GM23338 (cell line): ENCODE data around the gene KRTAP20-1. TPM values are rescaled to one million over a fixed set of nuclear protein-coding genes. Genes with fewer than 3 reads are reported as not detected.

Experiments used
- ATAC-seq: fragments of 200-7000 bp; cut with Tn5 transposase; 3 replicates; pipeline ENCODE4 v1.9.1; 2020
- DNase-seq: peaks from one replicate; pipeline ENCODE4 v3.0.0-alpha.2; 2015; ENCODE audit warnings: low spot score
- H2AFZ ChIP-seq: fragments of 200-600 bp; sonication (generic); 2 replicates; pipeline ENCODE4 v1.8.0; 2016; ENCODE audit warnings: antibody characterized with exemption, mild to moderate bottlenecking, moderate library complexity
- H3F3A ChIP-seq: fragments of 200-600 bp; sonication (generic); replicated peaks from 2 replicates; pipeline ENCODE4 v1.8.0; 2017; ENCODE audit warnings: antibody characterized with exemption, mixed run types, low read depth
- H3K27ac ChIP-seq: fragments of 200-600 bp; sonication (generic); 2 replicates; pipeline ENCODE4 v1.6.1; 2016; ENCODE audit warnings: low read depth
- H3K27me3 ChIP-seq: fragments of 200-600 bp; sonication (generic); 2 replicates; pipeline ENCODE4 v1.8.0; 2016; ENCODE audit warnings: mild to moderate bottlenecking, mixed run types, moderate library complexity; ENCODE audit not compliant: insufficient read depth
- H3K36me3 ChIP-seq: fragments of 200-600 bp; sonication (generic); 2 replicates; pipeline ENCODE4 v1.8.0; 2016; ENCODE audit warnings: mild to moderate bottlenecking; ENCODE audit not compliant: insufficient read depth
- H3K4me1 ChIP-seq: fragments of 200-600 bp; sonication (generic); 2 replicates; pipeline ENCODE4 v1.8.0; 2016; ENCODE audit warnings: mild to moderate bottlenecking, moderate library complexity; ENCODE audit not compliant: insufficient read depth
- H3K4me2 ChIP-seq: fragments of 200-600 bp; sonication (generic); 2 replicates; pipeline ENCODE4 v1.7.1; 2017; ENCODE audit warnings: mixed run types
- H3K4me3 ChIP-seq: fragments of 200-600 bp; sonication (generic); 2 replicates; pipeline ENCODE4 v1.6.1; 2016; ENCODE audit warnings: mixed run types
- H3K79me2 ChIP-seq: fragments of 200-600 bp; sonication (generic); replicated peaks from 2 replicates; pipeline ENCODE4 v1.8.0; 2017; ENCODE audit warnings: mild to moderate bottlenecking; ENCODE audit not compliant: insufficient read depth
- H3K9me2 ChIP-seq: fragments of 200-600 bp; sonication (generic); 2 replicates; pipeline ENCODE4 v1.8.0; 2017; ENCODE audit not compliant: insufficient read depth
- H4K20me1 ChIP-seq: fragments of 200-600 bp; sonication (generic); replicated peaks from 2 replicates; pipeline ENCODE4 v1.8.0; 2017; ENCODE audit warnings: mild to moderate bottlenecking; ENCODE audit not compliant: insufficient read depth
- H3K27ac Mint-ChIP-seq: 2 replicates; pipeline ENCODE4 v1.8.0; 2020; ENCODE audit warnings: inconsistent platforms, mild to moderate bottlenecking, moderate library complexity, mixed read lengths
- H3K27me3 Mint-ChIP-seq: 3 replicates; pipeline ENCODE4 v1.8.0; 2022; ENCODE audit warnings: low read depth, mild to moderate bottlenecking, moderate library complexity, mixed read lengths, inconsistent platforms; ENCODE audit not compliant: insufficient read depth, poor library complexity
- H3K36me3 Mint-ChIP-seq: 3 replicates; pipeline ENCODE4 v1.8.0; 2021; ENCODE audit warnings: low read depth, mild to moderate bottlenecking, inconsistent platforms, moderate library complexity, mixed read lengths
- H3K4me1 Mint-ChIP-seq: 3 replicates; pipeline ENCODE4 v1.8.0; 2020; ENCODE audit warnings: mild to moderate bottlenecking, inconsistent platforms, mixed read lengths
- H3K4me3 Mint-ChIP-seq: 3 replicates; pipeline ENCODE4 v1.8.0; 2021; ENCODE audit warnings: moderate library complexity, mild to moderate bottlenecking, inconsistent platforms, mixed read lengths
- H3K9me3 Mint-ChIP-seq: 3 replicates; pipeline ENCODE4 v1.8.0; 2020; ENCODE audit warnings: moderate library complexity, mild to moderate bottlenecking, inconsistent platforms, mixed read lengths
- CREB1 ChIP-seq: fragments of 250-450 bp; sonication (Bioruptor Pico); IDR thresholded peaks from 2 replicates; pipeline ENCODE4 v1.5.0; 2020; ENCODE audit warnings: low read depth, mild to moderate bottlenecking, moderate library complexity
- CTCF ChIP-seq, 2 experiments: fragments of 200-600 bp in 1 of 2; sonication (generic) in 1 of 2; conservative IDR thresholded peaks; 2 replicates each; pipeline versions ENCODE4 v1.5.1 to v1.6.1; 2016 to 2017; ENCODE audit warnings: antibody characterized with exemption in 2 of 2, low read depth in 2 of 2, mild to moderate bottlenecking in 2 of 2, moderate library complexity in 1 of 2
- EZH2phosphoT487 ChIP-seq: fragments of 200-600 bp; sonication (generic); IDR thresholded peaks from one replicate; pipeline ENCODE4 v1.8.1; 2018; ENCODE audit warnings: antibody characterized with exemption; ENCODE audit not compliant: unreplicated experiment
- JUNB ChIP-seq: IDR thresholded peaks from one replicate; pipeline ENCODE4 v1.6.1; 2016; ENCODE audit warnings: antibody characterized with exemption; ENCODE audit not compliant: unreplicated experiment
- POLR2AphosphoS5 ChIP-seq: IDR thresholded peaks from 2 replicates; pipeline ENCODE4 v1.6.1; 2016; ENCODE audit warnings: antibody characterized with exemption, low read depth
- ZNF114 ChIP-seq: fragments of 250-450 bp; sonication (Bioruptor Pico); IDR thresholded peaks from 2 replicates; pipeline ENCODE4 v1.5.0; 2020; ENCODE audit warnings: mild to moderate bottlenecking, moderate library complexity
- ZNF331 ChIP-seq: fragments of 250-450 bp; sonication (Bioruptor Pico); IDR thresholded peaks from 2 replicates; pipeline ENCODE4 v1.5.0; 2020; ENCODE audit warnings: low read depth, mild to moderate bottlenecking, moderate library complexity
- ZNF462 ChIP-seq: fragments of 250-450 bp; sonication (Bioruptor Pico); IDR thresholded peaks from 2 replicates; pipeline ENCODE4 v1.5.0; 2020; ENCODE audit warnings: mild to moderate bottlenecking, moderate library complexity
- polyA plus RNA-seq: library from polyadenylated mRNA; unstranded; fragments of >200 nt; fragmentation: Nextera tagmentation; extraction: Ambion mirVana; gene quantifications from 2 replicates; pipeline ENCODE4 v1.2.1, GENCODE V29; 2016
- small RNA-seq: library from RNA; depleted of rRNA; stranded (forward); fragments of <200 nt; gene quantifications from one replicate; pipeline ENCODE3, GENCODE V24; 2014; ENCODE audit warnings: low replicate concordance
- total RNA-seq: library from RNA; depleted of rRNA; stranded (reverse); fragments of >200 nt; shearing (Covaris generic); gene quantifications from 2 replicates; pipeline ENCODE4 v1.2.3, GENCODE V29; 2014; rRNA removed
- TF ChIP-seq, protein P1 (sequence below): IDR thresholded peaks from 2 replicates; pipeline ENCODE4 v1.6.1; 2016; ENCODE audit warnings: antibody characterized with exemption

Gene KRTAP20-1
- total and polyA plus RNA-seq, 2 experiments from 2014 or later: not detected

- no peak for TF ChIP-seq ZNF462 (CRISPR knock-in tag)
- TF ChIP-seq EZH2phosphoT487: no peak
- TF ChIP-seq ZNF114: no peak
- TF ChIP-seq, protein P1, sequence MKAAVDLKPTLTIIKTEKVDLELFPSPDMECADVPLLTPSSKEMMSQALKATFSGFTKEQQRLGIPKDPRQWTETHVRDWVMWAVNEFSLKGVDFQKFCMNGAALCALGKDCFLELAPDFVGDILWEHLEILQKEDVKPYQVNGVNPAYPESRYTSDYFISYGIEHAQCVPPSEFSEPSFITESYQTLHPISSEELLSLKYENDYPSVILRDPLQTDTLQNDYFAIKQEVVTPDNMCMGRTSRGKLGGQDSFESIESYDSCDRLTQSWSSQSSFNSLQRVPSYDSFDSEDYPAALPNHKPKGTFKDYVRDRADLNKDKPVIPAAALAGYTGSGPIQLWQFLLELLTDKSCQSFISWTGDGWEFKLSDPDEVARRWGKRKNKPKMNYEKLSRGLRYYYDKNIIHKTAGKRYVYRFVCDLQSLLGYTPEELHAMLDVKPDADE: no peak
- TF ChIP-seq ZNF331 (CRISPR knock-in tag): no peak
- TF ChIP-seq JUNB: no peak
- TF ChIP-seq POLR2AphosphoS5: no peak
- no peak for TF ChIP-seq CTCF (conservative IDR thresholded peaks at IDR 0.05; ENCODE audit: low read depth in 2 of 2)
- no peak for TF ChIP-seq CREB1
- H3K27ac Mint-ChIP-seq: no peak overlapping the region
- H3K36me3 ChIP-seq: no peaks in the 10 kb centered on the region
- no peaks in the 10 kb centered on the region for H3K4me1 ChIP-seq
- H3K9me2 ChIP-seq: no peaks in the 10 kb centered on the region
- H4K20me1 ChIP-seq: no peaks in the 10 kb centered on the region
- no peaks in the 10 kb centered on the region; the same call in 2 of the 3 replicates for H3K9me3 Mint-ChIP-seq
- H3K27me3 Mint-ChIP-seq: no peaks in the 10 kb centered on the region
- H2AFZ ChIP-seq: no peak overlapping the region
- H3K4me2 ChIP-seq: no peak overlapping the region
- H3F3A ChIP-seq: no peaks in the 10 kb centered on the region
- no peaks in the 10 kb centered on the region for H3K36me3 Mint-ChIP-seq
- no peak overlapping the region for H3K4me3 ChIP-seq
- H3K79me2 ChIP-seq: no peaks in the 10 kb centered on the region
- no peak overlapping the region for H3K4me3 Mint-ChIP-seq
- H3K27ac ChIP-seq: no peak overlapping the region
- no peaks in the 10 kb centered on the region for H3K4me1 Mint-ChIP-seq
- no peaks in the 10 kb centered on the region for H3K27me3 ChIP-seq
- ATAC-seq: no peak
- DNase-seq: no peak
Observed at GRCh38 chr21:30652891-30653290, 36.7 kb downstream of the KRTAP20-1 start.

Small RNAs within 50 kb of the gene (small RNA-seq; reads per million reads assigned to genes)
- gene KRTAP20-1 (not detected), gene KRTAP20-3 (not detected), gene KRTAP20-4 (not detected), gene KRTAP22-1 (not detected), gene KRTAP22-2 (not detected)

Other genes with a start within 250 kb of the KRTAP20-1 start
- gene KRTAP13-2, start 244.2 kb upstream of the KRTAP20-1 start, total RNA-seq: not detected in 2 replicates
- not detected in 2 replicates for gene KRTAP13-2, start 244.2 kb upstream of the KRTAP20-1 start, polyA plus RNA-seq
- gene KRTAP13-1, start 220.4 kb upstream of the KRTAP20-1 start, total RNA-seq: not detected in 2 replicates
- not detected in 2 replicates for gene KRTAP13-1, start 220.4 kb upstream of the KRTAP20-1 start, polyA plus RNA-seq
- gene KRTAP13-3, start 190.5 kb upstream of the KRTAP20-1 start, total RNA-seq: not detected in 2 replicates
- gene KRTAP13-3, start 190.5 kb upstream of the KRTAP20-1 start, polyA plus RNA-seq: not detected in 2 replicates
- not detected in 2 replicates for gene KRTAP13-4, start 186.2 kb upstream of the KRTAP20-1 start, total RNA-seq
- not detected in 2 replicates for gene KRTAP13-4, start 186.2 kb upstream of the KRTAP20-1 start, polyA plus RNA-seq
- gene KRTAP15-1, start 176.2 kb upstream of the KRTAP20-1 start, total RNA-seq: not detected in 2 replicates
- not detected in 2 replicates for gene KRTAP15-1, start 176.2 kb upstream of the KRTAP20-1 start, polyA plus RNA-seq
- gene KRTAP19-1, start 136.1 kb upstream of the KRTAP20-1 start, total RNA-seq: not detected in 2 replicates
- gene KRTAP19-1, start 136.1 kb upstream of the KRTAP20-1 start, polyA plus RNA-seq: not detected in 2 replicates
- not detected in 2 replicates for gene KRTAP19-2, start 129.0 kb upstream of the KRTAP20-1 start, total RNA-seq
- not detected in 2 replicates for gene KRTAP19-2, start 129.0 kb upstream of the KRTAP20-1 start, polyA plus RNA-seq
- gene KRTAP19-3, start 124.4 kb upstream of the KRTAP20-1 start, total RNA-seq: not detected in 2 replicates
- gene KRTAP19-3, start 124.4 kb upstream of the KRTAP20-1 start, polyA plus RNA-seq: not detected in 2 replicates
- not detected in 2 replicates for gene KRTAP19-4, start 119.3 kb upstream of the KRTAP20-1 start, total RNA-seq
- not detected in 2 replicates for gene KRTAP19-4, start 119.3 kb upstream of the KRTAP20-1 start, polyA plus RNA-seq
- gene KRTAP19-5, start 114.3 kb upstream of the KRTAP20-1 start, total RNA-seq: not detected in 2 replicates
- not detected in 2 replicates for gene KRTAP19-5, start 114.3 kb upstream of the KRTAP20-1 start, polyA plus RNA-seq
- not detected in 2 replicates for gene KRTAP19-6, start 74.6 kb upstream of the KRTAP20-1 start, total RNA-seq
- not detected in 2 replicates for gene KRTAP19-6, start 74.6 kb upstream of the KRTAP20-1 start, polyA plus RNA-seq
- not detected in 2 replicates for gene KRTAP19-7, start 55.1 kb upstream of the KRTAP20-1 start, total RNA-seq
- gene KRTAP19-7, start 55.1 kb upstream of the KRTAP20-1 start, polyA plus RNA-seq: not detected in 2 replicates
- not detected in 2 replicates for gene KRTAP22-2, start 26.0 kb upstream of the KRTAP20-1 start, total RNA-seq
- gene KRTAP22-2, start 26.0 kb upstream of the KRTAP20-1 start, polyA plus RNA-seq: not detected in 2 replicates
- gene KRTAP6-3, start 24.0 kb upstream of the KRTAP20-1 start, total RNA-seq: not detected in 2 replicates
- gene KRTAP6-3, start 24.0 kb upstream of the KRTAP20-1 start, polyA plus RNA-seq: not detected in 2 replicates
- gene KRTAP6-2, start 17.5 kb upstream of the KRTAP20-1 start, total RNA-seq: not detected in 2 replicates
- gene KRTAP6-2, start 17.5 kb upstream of the KRTAP20-1 start, polyA plus RNA-seq: not detected in 2 replicates
- gene KRTAP22-1, start 15.3 kb upstream of the KRTAP20-1 start, total RNA-seq: not detected in 2 replicates
- gene KRTAP22-1, start 15.3 kb upstream of the KRTAP20-1 start, polyA plus RNA-seq: not detected in 2 replicates
- gene KRTAP6-1, start 2.5 kb upstream of the KRTAP20-1 start, total RNA-seq: not detected in 2 replicates
- gene KRTAP6-1, start 2.5 kb upstream of the KRTAP20-1 start, polyA plus RNA-seq: not detected in 2 replicates
- gene KRTAP20-4, start 4.2 kb downstream of the KRTAP20-1 start, total RNA-seq: not detected in 2 replicates
- gene KRTAP20-4, start 4.2 kb downstream of the KRTAP20-1 start, polyA plus RNA-seq: not detected in 2 replicates
- not detected in 2 replicates for gene KRTAP20-2, start 18.8 kb downstream of the KRTAP20-1 start, total RNA-seq
- not detected in 2 replicates for gene KRTAP20-2, start 18.8 kb downstream of the KRTAP20-1 start, polyA plus RNA-seq
- not detected in 2 replicates for gene KRTAP20-3, start 26.4 kb downstream of the KRTAP20-1 start, total RNA-seq
- not detected in 2 replicates for gene KRTAP20-3, start 26.4 kb downstream of the KRTAP20-1 start, polyA plus RNA-seq
- gene KRTAP21-3, start 102.4 kb downstream of the KRTAP20-1 start, total RNA-seq: not detected in 2 replicates
- gene KRTAP21-3, start 102.4 kb downstream of the KRTAP20-1 start, polyA plus RNA-seq: not detected in 2 replicates
- gene KRTAP21-2, start 130.8 kb downstream of the KRTAP20-1 start, total RNA-seq: not detected in 2 replicates
- gene KRTAP21-2, start 130.8 kb downstream of the KRTAP20-1 start, polyA plus RNA-seq: not detected in 2 replicates
- not detected in 2 replicates for gene KRTAP21-1, start 139.0 kb downstream of the KRTAP20-1 start, total RNA-seq
- gene KRTAP21-1, start 139.0 kb downstream of the KRTAP20-1 start, polyA plus RNA-seq: not detected in 2 replicates
- gene KRTAP8-1, start 196.8 kb downstream of the KRTAP20-1 start, total RNA-seq: not detected in 2 replicates
- gene KRTAP8-1, start 196.8 kb downstream of the KRTAP20-1 start, polyA plus RNA-seq: not detected in 2 replicates
- gene KRTAP7-1, start 213.3 kb downstream of the KRTAP20-1 start, total RNA-seq: not detected in 2 replicates
- not detected in 2 replicates for gene KRTAP7-1, start 213.3 kb downstream of the KRTAP20-1 start, polyA plus RNA-seq